ENCODE results near the gene QPCT. TPM values are rescaled to one million over a fixed set of nuclear protein-coding genes. Genes with fewer than 3 reads are reported as not detected.

QPCT gene
- total RNA-seq, 4 donors from 2014 or later = 1.9 to 10.9 (median 5.3) TPM

DNA sequence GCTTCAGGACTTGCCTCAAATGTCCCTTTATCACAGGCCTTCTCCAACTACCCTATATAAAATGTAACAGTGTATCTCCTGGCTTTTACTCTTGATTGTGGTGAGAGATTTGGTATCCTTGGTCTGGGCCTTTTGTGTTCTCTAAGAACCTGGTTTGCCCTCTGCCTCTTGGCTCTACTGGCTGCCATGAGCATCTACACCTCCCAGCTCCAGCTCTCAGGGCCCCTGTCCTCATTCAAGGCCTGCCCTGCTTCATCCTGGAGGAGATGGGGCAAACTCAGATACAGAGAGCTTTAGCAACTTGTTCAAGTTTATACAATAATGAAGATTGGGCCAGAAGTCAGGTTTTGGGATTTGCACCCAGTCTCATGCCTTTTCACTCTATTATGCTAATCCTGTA lies 45.0 kb downstream of the QPCT start:
- no peak for DNase-seq (ENCODE audit: low spot score)
- TF ChIP-seq CTCF (IDR thresholded peaks at IDR 0.05) = no peak
- ATAC-seq (ENCODE audit: low FRiP score) = no peak

DNA sequence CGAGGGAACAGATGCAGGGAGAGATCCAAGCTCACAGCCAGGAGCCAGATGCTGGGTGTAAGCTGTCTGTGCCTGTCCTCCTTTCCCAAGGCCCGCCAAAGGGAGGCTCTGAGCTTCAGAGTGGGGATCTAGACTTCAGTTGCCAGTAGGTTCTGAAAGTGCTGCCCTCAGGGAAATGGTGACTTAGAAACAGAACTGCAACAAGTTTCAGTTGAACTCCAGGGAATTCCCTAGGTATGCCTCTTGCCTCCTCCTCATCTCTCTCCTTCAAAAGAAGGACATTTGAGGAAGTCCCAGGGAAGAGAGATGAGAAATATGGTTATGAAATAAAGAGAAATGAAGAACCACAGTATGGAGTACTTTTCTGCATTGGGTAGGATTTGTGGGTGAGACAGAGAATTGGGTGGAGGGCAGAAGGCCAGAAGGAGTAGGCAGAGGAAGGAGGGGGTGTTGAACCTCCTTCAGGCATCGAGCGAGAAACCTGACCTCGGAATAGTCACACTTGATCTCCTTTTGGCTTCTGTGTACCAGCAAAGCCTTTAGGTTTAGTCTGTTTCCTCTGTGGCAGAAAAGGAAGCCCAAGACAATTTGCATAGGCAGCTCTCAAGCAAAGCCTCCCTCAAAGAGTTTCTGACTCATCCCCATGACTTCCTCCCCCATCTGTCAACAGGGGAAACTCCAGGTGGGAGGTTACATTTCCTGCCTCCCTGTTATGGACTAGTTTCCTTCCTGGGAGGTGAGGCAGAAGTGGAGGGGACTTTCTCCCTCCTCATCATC lies 45.7 kb downstream of the QPCT start:
- no peak for TF ChIP-seq CTCF (IDR thresholded peaks at IDR 0.05)
- DNase-seq (ENCODE audit: low spot score) (no peak), ATAC-seq (ENCODE audit: low FRiP score) (peak; percentile 90)

- ATAC-seq (ENCODE audit: low FRiP score) = no peak
- TF ChIP-seq CTCF (IDR thresholded peaks at IDR 0.05) = no peak
- no peak for DNase-seq (ENCODE audit: low spot score)
These were observed 46.3 kb downstream of the QPCT start for GRCh38 chr2:37390777-37391176.

- no peak for DNase-seq (ENCODE audit: low spot score)
- ATAC-seq (ENCODE audit: low FRiP score) = no peak
- no peak for TF ChIP-seq CTCF (IDR thresholded peaks at IDR 0.05)
These were observed 47.3 kb downstream of the QPCT start for GRCh38 chr2:37391711-37392110.

DNA sequence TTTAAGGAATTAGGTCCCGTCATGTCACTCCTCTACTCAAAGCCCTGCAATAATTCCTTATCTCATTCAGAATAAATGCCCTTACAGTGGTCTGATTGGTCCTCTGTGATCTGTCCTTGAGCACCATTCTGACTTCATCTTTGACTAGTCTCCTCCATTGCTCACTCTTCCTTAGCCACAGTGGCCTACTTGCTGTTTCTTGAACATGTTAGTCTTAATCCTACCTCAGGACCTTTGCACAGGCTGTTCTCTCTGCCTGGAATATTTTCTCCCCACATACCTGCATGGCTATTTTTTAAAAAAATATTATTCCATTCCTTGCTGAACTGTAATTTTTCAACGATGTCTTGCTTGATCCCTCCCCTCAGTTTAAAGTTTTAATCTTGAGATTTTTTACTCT lies 48.0 kb downstream of the QPCT start:
- no peak for TF ChIP-seq CTCF (IDR thresholded peaks at IDR 0.05)
- ATAC-seq (ENCODE audit: low FRiP score) (no peak), DNase-seq (ENCODE audit: low spot score) (no peak)

- ATAC-seq (ENCODE audit: low FRiP score) (no peak), DNase-seq (ENCODE audit: low spot score) (no peak)
- no peak for TF ChIP-seq CTCF (IDR thresholded peaks at IDR 0.05)
These were observed 49.8 kb downstream of the QPCT start for GRCh38 chr2:37394263-37394662.
